ENCODE data around the gene SPG11.
"Not testable (repeated sequence)": the region's sequence is repeated elsewhere in the genome, so short reads cannot be mapped to it uniquely, and the experiment has no call there.

The SPG11 gene

GRCh38 chr15:44616974-44617373, 46.5 kb downstream of the SPG11 start:
- no peak for DNase-seq

- no peak for DNase-seq
These were observed 56.7 kb downstream of the SPG11 start for GRCh38 chr15:44606740-44607139.

- no peak for DNase-seq
These were observed 60.3 kb downstream of the SPG11 start for GRCh38 chr15:44603126-44603525.

GRCh38 chr15:44598892-44599291, 64.6 kb downstream of the SPG11 start:
- no peak for DNase-seq

GRCh38 chr15:44598066-44598465, 65.4 kb downstream of the SPG11 start:
- DNase-seq, result no peak

- DNase-seq, result no peak
These were observed 66.9 kb downstream of the SPG11 start for GRCh38 chr15:44596511-44597010.

GRCh38 chr15:44595656-44596510, 67.6 kb downstream of the SPG11 start:
- no peak for DNase-seq

- no peak for DNase-seq
These were observed 68.2 kb downstream of the SPG11 start for GRCh38 chr15:44595246-44595645.

- no peak for DNase-seq
These were observed 70.3 kb downstream of the SPG11 start for GRCh38 chr15:44593042-44593736.

- DNase-seq, result no peak
These were observed 72.1 kb downstream of the SPG11 start for GRCh38 chr15:44591326-44591725.

- no peak for DNase-seq
These were observed 74.9 kb downstream of the SPG11 start for GRCh38 chr15:44588541-44588940.

- DNase-seq, result no peak
These were observed 77.8 kb downstream of the SPG11 start for GRCh38 chr15:44585633-44586032.

GRCh38 chr15:44584162-44584749, 79.2 kb downstream of the SPG11 start:
- DNase-seq, result no peak

- DNase-seq, result no peak
These were observed 83.4 kb downstream of the SPG11 start for GRCh38 chr15:44580105-44580504.

- no peak for DNase-seq
These were observed 88.7 kb downstream of the SPG11 start for GRCh38 chr15:44574734-44575133.

- DNase-seq, result no peak
These were observed 90.1 kb downstream of the SPG11 start for GRCh38 chr15:44573386-44573785.

GRCh38 chr15:44570361-44570760, 93.1 kb downstream of the SPG11 start:
- DNase-seq, result no peak

- no peak for DNase-seq
These were observed 94.1 kb downstream of the SPG11 start for GRCh38 chr15:44569316-44569715.

GRCh38 chr15:44568338-44568737, 95.1 kb downstream of the SPG11 start:
- DNase-seq, result no peak

GRCh38 chr15:44566155-44566540, 97.3 kb downstream of the SPG11 start:
- no peak for DNase-seq

- DNase-seq, result no peak
These were observed 97.9 kb downstream of the SPG11 start for GRCh38 chr15:44565387-44566154.

- DNase-seq, result not testable (repeated sequence)
These were observed 102.5 kb downstream of the SPG11 start for GRCh38 chr15:44560926-44561325.
